Hepatocyte (in vitro differentiated cells): Measurements from ENCODE around the gene ST8SIA5. TPM values are rescaled to one million over a fixed set of nuclear protein-coding genes. Genes with fewer than 3 reads are reported as not detected.

ENCODE experiments used
- DNase-seq: peaks from one replicate; pipeline ENCODE4 v3.0.0-alpha.2; 2016; ENCODE audit warnings: low spot score
- H2AFZ ChIP-seq: fragments of 200-600 bp; sonication (generic); 2 replicates; pipeline ENCODE4 v1.6.0; 2016; ENCODE audit warnings: antibody characterized with exemption, mild to moderate bottlenecking
- H3K27ac ChIP-seq: fragments of 200-600 bp; sonication (generic); 2 replicates; pipeline ENCODE4 v1.5.1; 2016; ENCODE audit warnings: mild to moderate bottlenecking
- H3K27me3 ChIP-seq: fragments of 200-600 bp; sonication (generic); 2 replicates; pipeline ENCODE4 v1.6.1; 2016
- H3K36me3 ChIP-seq: fragments of 200-600 bp; sonication (generic); replicated peaks from 2 replicates; pipeline ENCODE4 v1.5.1; 2016; ENCODE audit warnings: low read depth; ENCODE audit not compliant: insufficient read depth
- H3K4me1 ChIP-seq: fragments of 200-600 bp; sonication (generic); 2 replicates; pipeline ENCODE4 v1.5.1; 2016; ENCODE audit warnings: mild to moderate bottlenecking, moderate library complexity; ENCODE audit not compliant: insufficient read depth
- H3K4me2 ChIP-seq: fragments of 200-600 bp; sonication (generic); 2 replicates; pipeline ENCODE4 v1.6.0; 2016
- H3K4me3 ChIP-seq: fragments of 200-600 bp; sonication (generic); 2 replicates; pipeline ENCODE4 v1.5.1; 2016; ENCODE audit warnings: mild to moderate bottlenecking
- H3K79me2 ChIP-seq: fragments of 200-600 bp; sonication (generic); 2 replicates; pipeline ENCODE4 v1.6.0; 2017; ENCODE audit warnings: mild to moderate bottlenecking
- H3K9me2 ChIP-seq: fragments of 200-600 bp; sonication (generic); replicated peaks from 2 replicates; pipeline ENCODE4 v1.6.0; 2017; ENCODE audit warnings: mild to moderate bottlenecking; ENCODE audit not compliant: insufficient read depth
- H3K9me3 ChIP-seq: fragments of 200-600 bp; sonication (generic); 2 replicates; pipeline ENCODE4 v1.5.1; 2016; ENCODE audit warnings: low read depth, mild to moderate bottlenecking
- H4K20me1 ChIP-seq: fragments of 200-600 bp; sonication (generic); 2 replicates; pipeline ENCODE4 v1.6.0; 2016; ENCODE audit warnings: mild to moderate bottlenecking; ENCODE audit not compliant: insufficient read depth, poor library complexity, severe bottlenecking
- CTCF ChIP-seq: fragments of 200-600 bp; sonication (generic); IDR thresholded peaks from 2 replicates; pipeline ENCODE4 v1.5.1; 2016; ENCODE audit warnings: antibody characterized with exemption, mild to moderate bottlenecking; ENCODE audit not compliant: poor library complexity
- EZH2 ChIP-seq: fragments of 200-600 bp; sonication (generic); IDR thresholded peaks from 2 replicates; pipeline ENCODE4 v1.6.1; 2016; ENCODE audit warnings: antibody characterized with exemption, mild to moderate bottlenecking, borderline replicate concordance
- EZH2phosphoT487 ChIP-seq: fragments of 200-600 bp; sonication (generic); IDR thresholded peaks from one replicate; pipeline ENCODE4 v1.6.1; 2018; ENCODE audit warnings: antibody characterized with exemption, mild to moderate bottlenecking, low read depth, moderate library complexity; ENCODE audit not compliant: unreplicated experiment, severe bottlenecking
- WGBS: methylation state at CpG from one replicate; pipeline ENCODE4 v1.1.6; 2016; ENCODE audit warnings: low lambda C conversion rate; ENCODE audit errors: missing lambda C conversion rate; 5-methylcytosine and 5-hydroxymethylcytosine counted together
- polyA plus RNA-seq: library from polyadenylated mRNA; unstranded; fragments of >200 nt; fragmentation: Nextera tagmentation; extraction: Ambion mirVana; gene quantifications from 2 replicates; pipeline ENCODE4 v1.2.1, GENCODE V29; 2016
- total RNA-seq: library from RNA; depleted of rRNA; stranded (reverse); fragments of >200 nt; gene quantifications from 2 replicates; pipeline ENCODE4 v1.2.3, GENCODE V29; 2014

ST8SIA5 gene
- total and polyA plus RNA-seq, 2 experiments from 2014 or later: 0.76 TPM; not detected in 1

- no peak overlapping the region for H3K4me3 ChIP-seq
- no peak overlapping the region for H3K4me2 ChIP-seq
- no peaks in the 10 kb centered on the region for H3K9me3 ChIP-seq
- H3K79me2 ChIP-seq: no peaks in the 10 kb centered on the region
- 81% methylated on average over 11 of the region's 12 CpGs for WGBS
- H3K4me1 ChIP-seq: no peaks in the 10 kb centered on the region
- H3K27ac ChIP-seq: no peak overlapping the region
- H2AFZ ChIP-seq: no peak overlapping the region
- no peaks in the 10 kb centered on the region for H3K27me3 ChIP-seq
- DNase-seq: no peak
- no peaks in the 10 kb centered on the region for H3K9me2 ChIP-seq
- H3K36me3 ChIP-seq: no peaks in the 10 kb centered on the region
- TF ChIP-seq EZH2phosphoT487: no peak
- no peaks in the 10 kb centered on the region for H4K20me1 ChIP-seq
Observed at GRCh38 chr18:46688853-46689525, 67.9 kb downstream of the ST8SIA5 start.

- no peak overlapping the region for H3K27ac ChIP-seq
Observed at GRCh38 chr18:46686186-46686585, 70.7 kb downstream of the ST8SIA5 start.

GRCh38 chr18:46683252-46683651, 73.6 kb downstream of the ST8SIA5 start:
- H3K4me2 ChIP-seq: no peak overlapping the region
- H2AFZ ChIP-seq: no peak overlapping the region
- no peak for TF ChIP-seq EZH2
- no peak for TF ChIP-seq CTCF
- no peak for TF ChIP-seq EZH2phosphoT487
- H3K9me2 ChIP-seq: no peaks in the 10 kb centered on the region
- 88% methylated on average over 4 of the region's 4 CpGs for WGBS
- no peaks in the 10 kb centered on the region for H3K9me3 ChIP-seq
- no peaks in the 10 kb centered on the region for H3K36me3 ChIP-seq
- no peaks in the 10 kb centered on the region for H4K20me1 ChIP-seq
- no peak overlapping the region for H3K4me3 ChIP-seq
- no peak overlapping the region for H3K27ac ChIP-seq
- H3K27me3 ChIP-seq: no peaks in the 10 kb centered on the region
- DNase-seq: no peak
- no peaks in the 10 kb centered on the region for H3K79me2 ChIP-seq
- no peaks in the 10 kb centered on the region for H3K4me1 ChIP-seq

More at GRCh38 chr18:46686186-46686585, 70.7 kb downstream of the ST8SIA5 start:
- Histone ChIP-seq H3K36me3 (no peaks in the 10 kb centered on the region), H3K9me3 (no peaks in the 10 kb centered on the region), H3K4me3 (no peak overlapping the region), H3K4me2 (no peak overlapping the region), H3K27me3 (no peaks in the 10 kb centered on the region), H4K20me1 (no peaks in the 10 kb centered on the region), H3K9me2 (no peaks in the 10 kb centered on the region), H2AFZ (no peak overlapping the region), H3K79me2 (no peaks in the 10 kb centered on the region), H3K4me1 (no peaks in the 10 kb centered on the region)
- WGBS: 92% methylated on average over 9 of the region's 9 CpGs
- TF ChIP-seq EZH2: no peak
- no peak for TF ChIP-seq CTCF
- DNase-seq: no peak

GRCh38 chr18:46680784-46681695, 75.8 kb downstream of the ST8SIA5 start:
- no peak for DNase-seq
- Histone ChIP-seq H3K9me2 (no peaks in the 10 kb centered on the region), H3K79me2 (no peaks in the 10 kb centered on the region), H3K4me2 (no peak overlapping the region), H2AFZ (no peak overlapping the region), H4K20me1 (no peaks in the 10 kb centered on the region), H3K36me3 (no peaks in the 10 kb centered on the region), H3K27me3 (no peaks in the 10 kb centered on the region), H3K9me3 (no peaks in the 10 kb centered on the region), H3K27ac (no peak overlapping the region), H3K4me1 (no peaks in the 10 kb centered on the region), H3K4me3 (no peak overlapping the region)
- TF ChIP-seq EZH2 (no peak), EZH2phosphoT487 (no peak), CTCF (no peak)
- WGBS: 86% methylated on average over 12 of the region's 12 CpGs
